HepG2 (cell line): Measurements from ENCODE around the gene ATP4A. TPM values are rescaled to one million over a fixed set of nuclear protein-coding genes. Genes with fewer than 3 reads are reported as not detected.

ENCODE experiments used
- CENPT ChIP-seq: sonication (generic); formaldehyde crosslinking; IDR thresholded peaks from 2 replicates; pipeline ENCODE4 v1.8.0; 2022; ENCODE audit warnings: low read depth, mild to moderate bottlenecking, moderate library complexity, missing genetic modification reagents
- CHD4 ChIP-seq: fragments of 200-600 bp; sonication (generic); IDR thresholded peaks from 2 replicates; pipeline ENCODE4 v1.7.0; 2017; ENCODE audit warnings: mild to moderate bottlenecking, low read length, borderline replicate concordance
- EZH2 ChIP-seq: conservative IDR thresholded peaks from 2 replicates; pipeline ENCODE4 v1.6.1; 2012; ENCODE audit warnings: mild to moderate bottlenecking, low read depth, low read length, moderate library complexity
- FOXA1 ChIP-seq, 2 experiments: fragments of 450-650 bp in 1 of 2; sonication (generic) in 1 of 2; formaldehyde crosslinking in 1 of 2; IDR thresholded peaks; 2 replicates each; pipeline versions ENCODE4 v1.4.0 to v1.6.1; 2016 to 2020; ENCODE audit warnings: missing genetic modification reagents in 1 of 2
- FOXM1 ChIP-seq: sonication (generic); formaldehyde crosslinking; IDR thresholded peaks from 2 replicates; pipeline ENCODE4 v1.5.0; 2020; ENCODE audit warnings: missing genetic modification reagents
- FOXP1 ChIP-seq, 2 experiments: fragments of 450-650 bp in 1 of 2; IDR thresholded peaks; 2 replicates each; pipeline ENCODE4 v1.6.1; 2017 to 2018; ENCODE audit warnings: antibody characterized with exemption in 1 of 2
- GABPB1 ChIP-seq: IDR thresholded peaks from 2 replicates; pipeline ENCODE4 v1.6.1; 2016; ENCODE audit warnings: mild to moderate bottlenecking, missing genetic modification reagents, moderate library complexity, missing compliant biosample characterization
- GPN1 ChIP-seq: sonication (generic); formaldehyde crosslinking; IDR thresholded peaks from 2 replicates; pipeline ENCODE4 v1.5.1; 2020; ENCODE audit warnings: missing genetic modification reagents, borderline replicate concordance
- POGZ ChIP-seq: sonication (generic); formaldehyde crosslinking; IDR thresholded peaks from 2 replicates; pipeline ENCODE4 v1.4.0; 2020; ENCODE audit warnings: mild to moderate bottlenecking, missing genetic modification reagents
- RFXAP ChIP-seq: sonication (generic); formaldehyde crosslinking; IDR thresholded peaks from 2 replicates; pipeline ENCODE4 v1.4.0; 2020; ENCODE audit warnings: missing genetic modification reagents, borderline replicate concordance
- SAP130 ChIP-seq: IDR thresholded peaks from 2 replicates; pipeline ENCODE4 v1.6.1; 2016; ENCODE audit warnings: low read depth
- SIX4 ChIP-seq: sonication (generic); formaldehyde crosslinking; IDR thresholded peaks from 2 replicates; pipeline ENCODE4 v1.4.0; 2020; ENCODE audit warnings: missing genetic modification reagents
- THRA ChIP-seq: sonication (generic); formaldehyde crosslinking; IDR thresholded peaks from 2 replicates; pipeline ENCODE4 v1.4.0; 2020; ENCODE audit warnings: missing genetic modification reagents, borderline replicate concordance
- ZMYM4 ChIP-seq: sonication (generic); formaldehyde crosslinking; IDR thresholded peaks from 2 replicates; pipeline ENCODE4 v1.8.1; 2023; ENCODE audit warnings: mild to moderate bottlenecking, missing genetic modification reagents
- ZNF235 ChIP-seq: sonication (generic); formaldehyde crosslinking; IDR thresholded peaks from 2 replicates; pipeline ENCODE4 v1.8.1; 2023; ENCODE audit warnings: mild to moderate bottlenecking, missing genetic modification reagents, borderline replicate concordance
- ZNF274 ChIP-seq: sonication (generic); formaldehyde crosslinking; IDR thresholded peaks from 2 replicates; pipeline ENCODE4 v1.5.1; 2020; ENCODE audit warnings: mild to moderate bottlenecking, missing genetic modification reagents
- ZNF687 ChIP-seq: sonication (generic); formaldehyde crosslinking; IDR thresholded peaks from 2 replicates; pipeline ENCODE4 v1.5.1; 2020; ENCODE audit warnings: mild to moderate bottlenecking, missing genetic modification reagents, moderate library complexity
- polyA plus RNA-seq, 8 experiments: library from polyadenylated mRNA; depleted of rRNA in 3 of 8; stranded (reverse) in 7 of 8; unstranded in 1 of 8; fragments of >200 nt; fragmentation: Illumina TruSeq in 4 of 8; extraction: Trizol in 4 of 8; gene quantifications; 2 replicates each; pipeline versions ENCODE4 v1.2.1 to v1.2.3, GENCODE V29; 2011 to 2016; ENCODE audit warnings: low read depth in 4 of 8, missing spikeins in 1 of 8, mixed read lengths in 1 of 8; ENCODE audit not compliant: insufficient read depth in 1 of 8
- total RNA-seq, 5 experiments: library from RNA; depleted of rRNA; stranded (reverse); fragments of >200 nt; fragmentation: Illumina TruSeq; extraction: Trizol; gene quantifications; 2 replicates each; pipeline ENCODE4 v1.2.3, GENCODE V29; 2016; ENCODE audit warnings: low read depth in 1 of 5
- TF ChIP-seq, protein P1 (sequence below): sonication (generic); formaldehyde crosslinking; conservative IDR thresholded peaks from 2 replicates; pipeline ENCODE4 v1.4.0; 2020; ENCODE audit warnings: missing genetic modification reagents
- TF ChIP-seq, protein P2 (sequence below): sonication (generic); formaldehyde crosslinking; IDR thresholded peaks from 2 replicates; pipeline ENCODE4 v1.4.0; 2020; ENCODE audit warnings: missing genetic modification reagents

The ATP4A gene
- total and polyA plus RNA-seq, 2 of the 13 experiments (the other 11 are each of a cell fraction or from before 2014, with no cell fraction given), result 0.08 to 0.11 TPM

GRCh38 chr19:35514282-35514809 is 49.1 kb downstream of the ATP4A start (continued):
- TF ChIP-seq, protein P1, sequence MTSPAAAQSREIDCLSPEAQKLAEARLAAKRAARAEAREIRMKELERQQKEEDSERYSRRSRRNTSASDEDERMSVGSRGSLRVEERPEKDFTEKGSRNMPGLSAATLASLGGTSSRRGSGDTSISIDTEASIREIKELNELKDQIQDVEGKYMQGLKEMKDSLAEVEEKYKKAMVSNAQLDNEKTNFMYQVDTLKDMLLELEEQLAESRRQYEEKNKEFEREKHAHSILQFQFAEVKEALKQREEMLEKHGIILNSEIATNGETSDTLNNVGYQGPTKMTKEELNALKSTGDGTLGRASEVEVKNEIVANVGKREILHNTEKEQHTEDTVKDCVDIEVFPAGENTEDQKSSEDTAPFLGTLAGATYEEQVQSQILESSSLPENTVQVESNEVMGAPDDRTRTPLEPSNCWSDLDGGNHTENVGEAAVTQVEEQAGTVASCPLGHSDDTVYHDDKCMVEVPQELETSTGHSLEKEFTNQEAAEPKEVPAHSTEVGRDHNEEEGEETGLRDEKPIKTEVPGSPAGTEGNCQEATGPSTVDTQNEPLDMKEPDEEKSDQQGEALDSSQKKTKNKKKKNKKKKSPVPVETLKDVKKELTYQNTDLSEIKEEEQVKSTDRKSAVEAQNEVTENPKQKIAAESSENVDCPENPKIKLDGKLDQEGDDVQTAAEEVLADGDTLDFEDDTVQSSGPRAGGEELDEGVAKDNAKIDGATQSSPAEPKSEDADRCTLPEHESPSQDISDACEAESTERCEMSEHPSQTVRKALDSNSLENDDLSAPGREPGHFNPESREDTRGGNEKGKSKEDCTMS (CRISPR knock-in tag), result no peak
- TF ChIP-seq ZNF687, result peak; percentile 58; the same call in 1 of the 2 replicates
- TF ChIP-seq GABPB1 (CRISPR knock-in tag), result peak; percentile 43; the same call in 1 of the 2 replicates
- TF ChIP-seq RFXAP (CRISPR knock-in tag), result no peak
- peak; percentile 26; the same call in 1 of the 2 replicates for TF ChIP-seq SAP130
- no peak for TF ChIP-seq GPN1 (CRISPR knock-in tag)
- TF ChIP-seq THRA (CRISPR knock-in tag), result 0 out of 2 replicates have a peak, but pooled peaks have one; percentile 20
- TF ChIP-seq EZH2, result no peak
- no peak for TF ChIP-seq FOXA1 (IDR thresholded peaks at IDR 0.05)
- peak; percentile 45 for TF ChIP-seq FOXA1 (CRISPR knock-in tag; IDR thresholded peaks at IDR 0.05)
- TF ChIP-seq, protein P2, sequence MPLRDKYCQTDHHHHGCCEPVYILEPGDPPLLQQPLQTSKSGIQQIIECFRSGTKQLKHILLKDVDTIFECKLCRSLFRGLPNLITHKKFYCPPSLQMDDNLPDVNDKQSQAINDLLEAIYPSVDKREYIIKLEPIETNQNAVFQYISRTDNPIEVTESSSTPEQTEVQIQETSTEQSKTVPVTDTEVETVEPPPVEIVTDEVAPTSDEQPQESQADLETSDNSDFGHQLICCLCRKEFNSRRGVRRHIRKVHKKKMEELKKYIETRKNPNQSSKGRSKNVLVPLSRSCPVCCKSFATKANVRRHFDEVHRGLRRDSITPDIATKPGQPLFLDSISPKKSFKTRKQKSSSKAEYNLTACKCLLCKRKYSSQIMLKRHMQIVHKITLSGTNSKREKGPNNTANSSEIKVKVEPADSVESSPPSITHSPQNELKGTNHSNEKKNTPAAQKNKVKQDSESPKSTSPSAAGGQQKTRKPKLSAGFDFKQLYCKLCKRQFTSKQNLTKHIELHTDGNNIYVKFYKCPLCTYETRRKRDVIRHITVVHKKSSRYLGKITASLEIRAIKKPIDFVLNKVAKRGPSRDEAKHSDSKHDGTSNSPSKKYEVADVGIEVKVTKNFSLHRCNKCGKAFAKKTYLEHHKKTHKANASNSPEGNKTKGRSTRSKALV (CRISPR knock-in tag), result no peak
- TF ChIP-seq ZNF274, result 0 out of 2 replicates have a peak, but pooled peaks have one; percentile 19
- TF ChIP-seq ZMYM4 (CRISPR knock-in tag), result no peak
- no peak for TF ChIP-seq ZNF235 (CRISPR knock-in tag)
- no peak for TF ChIP-seq CHD4
- no peak for TF ChIP-seq SIX4 (CRISPR knock-in tag)
- TF ChIP-seq POGZ (CRISPR knock-in tag), result 0 out of 2 replicates have a peak, but pooled peaks have one; percentile 26
- no peak for TF ChIP-seq FOXM1 (CRISPR knock-in tag)
- no peak for TF ChIP-seq FOXP1 (IDR thresholded peaks at IDR 0.05)
- peak; percentile 40; the same call in 1 of the 2 replicates for TF ChIP-seq FOXP1 (CRISPR knock-in tag; IDR thresholded peaks at IDR 0.05)
- TF ChIP-seq CENPT (CRISPR knock-in tag), result no peak
